ENCODE data around the gene MPHOSPH8.

- TF ChIP-seq POLR2A (IDR thresholded peaks at IDR 0.05) (no peak), CTCF (IDR thresholded peaks at IDR 0.05 in 4 of 5, conservative IDR thresholded peaks at IDR 0.05 in 1 of 5) (no peak)
Measured at GRCh38 chr13:19622193-19622592, 11.3 kb upstream of the MPHOSPH8 start.

All from gastrocnemius medialis (tissue), 4 donors.